ENCODE measurements around the gene VTI1A.

VTI1A gene

GRCh38 chr10:112732277-112732921 is 285.4 kb downstream of the VTI1A start:
- DNase-seq, result no peak

DNA sequence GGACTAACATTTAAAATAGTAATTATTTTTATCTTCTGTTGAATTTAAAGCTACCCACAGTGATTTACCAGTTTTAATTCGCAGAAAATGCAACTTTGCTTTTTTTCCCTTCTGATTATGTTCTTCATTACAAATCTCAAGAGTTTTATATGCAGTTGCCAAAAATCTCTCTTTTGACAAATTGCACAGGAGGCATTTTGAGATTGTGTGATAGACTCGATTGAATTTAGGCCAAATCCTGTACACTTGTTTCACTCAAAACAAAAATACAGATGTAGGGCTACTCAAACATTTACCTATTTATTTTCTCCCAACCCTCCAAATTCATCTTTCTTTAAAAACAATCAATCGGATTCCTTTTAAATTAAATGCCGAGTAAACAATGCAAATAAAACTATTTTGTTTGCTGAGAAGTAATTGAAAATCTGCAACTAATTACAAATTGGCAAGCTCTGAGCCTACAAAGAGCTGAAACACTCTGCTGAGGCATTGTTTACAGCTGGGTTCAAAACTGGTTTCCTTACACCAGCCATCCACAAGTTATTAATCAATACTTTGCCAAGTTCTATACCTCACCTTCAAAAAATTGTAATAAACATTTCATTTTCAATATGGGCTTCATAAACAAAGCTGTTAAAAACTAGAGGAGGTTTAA is 288.2 kb downstream of the VTI1A start:
- no peak for DNase-seq

- DNase-seq, result no peak
These were observed 291.9 kb downstream of the VTI1A start for GRCh38 chr10:112738606-112739591.

DNA sequence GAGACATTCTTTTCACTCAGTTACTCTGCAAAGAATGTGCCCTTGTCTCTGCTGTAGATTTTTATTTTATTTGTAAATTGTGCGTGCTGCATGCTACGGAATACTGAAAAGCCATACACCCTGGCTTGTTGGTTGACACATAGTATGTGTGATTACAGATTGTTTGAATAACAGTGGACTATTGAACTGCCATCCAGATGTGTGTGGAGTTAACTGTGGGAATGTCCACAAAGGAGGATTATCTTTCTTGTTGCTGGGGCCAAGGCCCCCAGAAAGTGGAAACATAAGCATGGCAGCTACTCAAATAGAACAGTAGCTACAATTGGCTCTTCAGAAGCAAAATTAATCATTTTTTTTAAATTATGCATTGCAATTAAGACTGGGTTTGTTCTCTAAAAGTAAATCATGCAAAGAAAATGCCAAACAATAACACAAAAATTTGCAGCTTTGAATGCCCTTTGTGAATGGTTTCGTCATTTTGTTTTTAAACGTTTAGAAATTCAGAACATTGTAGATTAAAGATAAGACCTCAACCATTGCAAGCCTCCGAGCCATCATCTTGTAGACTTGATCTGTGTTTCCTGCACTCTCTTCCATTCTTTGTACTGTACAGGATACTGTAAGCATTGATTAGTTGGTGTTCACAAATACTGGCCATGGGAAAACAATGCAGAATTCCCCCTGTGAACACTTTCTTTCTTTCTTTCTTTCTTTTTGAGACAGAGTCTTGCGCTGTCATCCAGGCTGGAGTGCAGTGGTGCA is 292.8 kb downstream of the VTI1A start:
- DNase-seq, result no peak

DNA sequence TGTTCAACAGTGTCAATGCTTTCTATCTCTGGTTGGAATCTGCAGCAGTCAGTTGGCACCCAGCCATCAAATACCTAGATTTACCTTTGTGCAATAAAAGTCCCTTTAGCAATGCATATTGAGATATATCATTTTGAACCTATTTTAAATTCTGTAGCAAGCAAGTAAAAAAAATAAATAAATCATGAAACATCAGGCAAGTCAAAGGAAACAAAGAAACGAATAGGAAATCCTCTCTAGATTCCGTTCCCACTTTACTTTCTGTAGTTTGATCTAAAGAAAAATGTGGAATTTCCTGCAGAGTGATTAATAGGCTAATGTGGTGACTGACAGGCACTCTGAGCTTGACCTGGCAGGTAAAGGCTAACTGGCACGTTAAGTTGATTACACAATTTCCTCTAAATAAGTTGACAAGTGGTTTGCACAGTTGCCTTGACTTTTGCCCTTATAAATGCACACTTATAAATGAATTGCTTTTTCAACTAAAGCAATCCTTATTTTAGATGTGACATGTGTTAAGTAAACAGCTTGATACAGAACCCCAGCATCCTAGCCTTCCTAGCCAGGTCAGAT is 294.9 kb downstream of the VTI1A start:
- DNase-seq, result no peak

DNA sequence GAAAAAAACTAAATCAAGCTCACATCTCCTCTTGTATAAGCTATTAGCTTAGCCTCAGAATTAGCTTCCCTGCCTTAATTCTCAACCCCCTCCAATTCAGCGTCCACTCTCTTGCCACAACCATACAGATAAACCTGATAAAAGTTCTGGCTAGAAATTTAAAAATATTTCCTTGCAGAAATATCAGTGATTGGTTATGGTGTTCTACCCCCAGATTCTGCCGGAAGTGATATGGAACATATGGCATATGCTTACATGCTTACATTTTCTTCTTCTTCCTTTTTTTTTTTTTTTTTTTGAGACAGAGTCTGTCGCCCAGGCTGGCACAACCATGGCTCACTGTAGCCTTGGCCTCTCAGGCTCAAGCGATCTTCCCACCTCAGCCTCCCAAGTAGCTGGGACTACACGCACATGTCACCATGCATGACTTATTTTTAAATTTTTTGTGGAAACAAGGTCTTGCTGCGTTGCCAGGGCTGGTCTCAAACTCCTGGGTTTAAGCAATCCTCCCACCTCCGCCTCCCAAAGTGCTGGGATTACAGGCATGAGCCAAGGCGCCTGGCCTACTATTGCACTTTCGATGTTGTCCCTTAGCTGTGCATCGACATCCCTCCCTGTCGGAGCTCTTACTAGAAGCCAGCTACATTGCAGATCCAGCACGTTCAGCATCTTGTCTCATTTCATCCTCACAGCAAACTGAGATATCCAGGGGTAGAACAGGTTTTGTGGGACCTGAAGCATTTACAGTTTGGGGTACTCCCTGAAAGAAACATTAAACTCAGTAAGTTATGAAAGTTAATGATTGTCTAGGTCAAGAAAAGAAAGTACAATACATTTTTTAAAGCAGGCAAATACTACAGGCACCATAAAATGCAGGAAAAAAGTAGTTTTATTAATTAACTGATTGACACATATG is 297.4 kb downstream of the VTI1A start:
- DNase-seq, result no peak

- DNase-seq, result no peak
These were observed 299.3 kb downstream of the VTI1A start for GRCh38 chr10:112746329-112746728.

GRCh38 chr10:112750427-112751167 is 303.6 kb downstream of the VTI1A start:
- DNase-seq, result no peak

DNA sequence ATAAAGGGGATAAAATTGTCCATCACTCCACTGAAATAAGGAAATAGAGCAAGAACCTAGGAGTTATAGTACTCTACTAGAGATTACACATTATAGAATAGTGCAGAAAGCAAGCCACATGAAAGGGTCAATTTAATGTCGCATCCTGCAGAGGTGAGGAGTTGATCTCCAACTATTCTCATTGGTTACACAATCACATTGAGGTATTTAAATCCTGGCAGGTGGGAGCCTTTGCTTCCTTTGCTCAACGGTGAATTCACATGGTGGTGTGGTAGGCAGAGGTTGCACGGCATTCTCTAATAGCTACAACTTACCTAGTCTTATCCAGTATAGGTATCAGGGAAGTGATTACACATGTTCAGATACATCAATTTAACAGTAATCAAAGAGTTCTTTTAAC is 304.6 kb downstream of the VTI1A start:
- DNase-seq, result no peak

DNA sequence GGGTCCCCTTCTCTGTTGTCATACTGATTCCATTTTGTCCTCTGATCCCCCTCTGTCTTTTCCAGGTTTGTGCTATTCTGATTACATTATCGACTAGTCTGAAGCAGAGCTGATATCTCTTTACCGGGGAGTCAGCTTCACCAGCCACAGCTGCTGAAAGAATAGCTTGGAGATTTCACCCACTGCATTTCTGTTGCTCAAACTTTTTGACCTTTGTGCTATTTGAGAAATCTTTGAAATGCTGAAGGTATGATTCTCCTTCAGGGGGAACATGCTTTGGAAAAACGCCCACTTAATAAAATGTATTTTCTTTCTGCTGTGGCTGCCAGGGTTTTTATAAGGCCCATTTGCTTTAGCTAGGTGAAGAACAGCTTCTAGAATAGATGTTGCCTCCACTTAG is 305.3 kb downstream of the VTI1A start:
- DNase-seq, result no peak

DNA sequence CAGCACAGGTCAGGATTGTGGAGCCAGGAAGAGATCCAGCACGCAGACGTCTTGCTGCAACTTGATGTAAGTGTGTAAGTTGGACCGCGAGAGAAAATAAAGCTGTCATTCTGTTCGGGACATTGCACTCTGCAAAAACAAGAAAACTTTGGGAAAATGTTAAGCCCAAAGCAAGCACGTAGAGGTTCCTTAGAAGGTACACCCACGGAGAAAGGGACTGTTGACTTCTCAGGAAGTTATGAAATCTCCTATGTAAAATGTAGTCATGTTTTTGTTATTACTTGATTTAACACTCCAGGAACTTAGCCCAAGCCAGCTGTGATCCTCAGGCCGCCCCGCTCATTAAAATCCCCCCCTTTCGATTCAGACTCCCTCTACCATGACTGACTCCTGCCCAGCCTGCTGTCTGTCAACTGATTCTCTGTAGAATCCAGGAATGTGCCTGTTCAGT is 307.0 kb downstream of the VTI1A start:
- DNase-seq, result no peak

- DNase-seq, result no peak
These were observed 308.6 kb downstream of the VTI1A start for GRCh38 chr10:112755446-112756234.

DNA sequence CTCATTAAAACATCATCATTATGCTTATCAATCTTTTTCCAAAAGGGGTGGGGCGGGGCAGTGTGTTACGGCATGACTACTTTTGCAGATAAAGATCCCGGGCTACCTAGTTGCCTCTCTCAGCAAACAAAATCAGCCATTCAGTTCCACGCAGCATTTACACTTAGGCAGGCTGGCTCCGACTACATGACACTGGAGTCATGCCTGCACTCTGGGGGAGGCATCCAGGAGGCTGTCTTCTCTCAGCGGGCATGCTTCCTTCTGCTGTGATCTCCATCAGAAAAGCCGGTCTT is 309.2 kb downstream of the VTI1A start:
- no peak for DNase-seq

DNA sequence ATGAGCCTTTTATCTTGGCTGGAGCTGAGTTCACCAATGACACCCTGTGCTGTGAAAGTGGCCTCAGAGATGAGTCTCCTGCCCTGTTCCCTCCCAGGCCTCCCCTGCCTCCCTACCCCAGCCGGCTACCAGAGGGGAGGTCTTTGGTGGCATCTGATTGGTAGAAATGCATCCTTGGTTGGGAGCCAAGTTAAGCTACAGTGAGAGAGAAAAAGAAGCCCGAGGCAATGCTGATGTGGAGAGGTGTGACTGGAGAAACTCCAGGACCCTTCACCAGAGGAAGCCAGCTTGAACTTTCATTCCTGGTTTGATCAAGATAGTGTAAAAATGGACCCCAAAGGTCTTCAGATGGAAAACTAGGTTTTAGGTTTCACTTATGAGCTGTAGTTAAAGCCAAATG is 311.9 kb downstream of the VTI1A start:
- DNase-seq, result no peak

GRCh38 chr10:112759496-112759895 is 312.5 kb downstream of the VTI1A start:
- no peak for DNase-seq

DNA sequence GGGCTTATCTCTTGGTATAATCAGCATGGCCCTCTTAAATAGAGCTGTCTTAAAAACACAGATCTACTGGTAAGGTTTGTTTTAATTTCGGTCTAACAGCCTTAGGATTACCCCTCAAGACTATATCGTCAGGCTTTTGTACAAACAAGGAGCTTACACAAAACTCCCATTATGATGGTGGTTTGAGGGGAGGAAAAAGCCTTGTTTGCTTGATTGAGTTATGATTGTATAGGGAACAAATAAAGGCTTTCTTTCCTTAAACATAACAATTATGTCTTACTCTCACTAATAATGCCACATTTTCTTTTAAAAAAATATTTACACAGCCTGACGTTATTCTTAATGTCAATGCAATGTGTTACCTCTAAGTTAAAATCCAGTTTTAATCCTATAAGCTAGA is 314.2 kb downstream of the VTI1A start:
- DNase-seq, result no peak

GRCh38 chr10:112763916-112764520 is 317.0 kb downstream of the VTI1A start:
- DNase-seq, result no peak

GRCh38 chr10:112765717-112766235 is 318.8 kb downstream of the VTI1A start:
- DNase-seq, result no peak

- no peak for DNase-seq
These were observed 319.6 kb downstream of the VTI1A start for GRCh38 chr10:112766636-112767035.
